ENCODE measurements around the gene NKAIN2. TPM values are rescaled to one million over a fixed set of nuclear protein-coding genes. Genes with fewer than 3 reads are reported as not detected.

The NKAIN2 gene
- total and polyA plus RNA-seq, 9 of the 15 experiments (the other 6 are each of a cell fraction or from before 2014, with no cell fraction given): not detected

DNA sequence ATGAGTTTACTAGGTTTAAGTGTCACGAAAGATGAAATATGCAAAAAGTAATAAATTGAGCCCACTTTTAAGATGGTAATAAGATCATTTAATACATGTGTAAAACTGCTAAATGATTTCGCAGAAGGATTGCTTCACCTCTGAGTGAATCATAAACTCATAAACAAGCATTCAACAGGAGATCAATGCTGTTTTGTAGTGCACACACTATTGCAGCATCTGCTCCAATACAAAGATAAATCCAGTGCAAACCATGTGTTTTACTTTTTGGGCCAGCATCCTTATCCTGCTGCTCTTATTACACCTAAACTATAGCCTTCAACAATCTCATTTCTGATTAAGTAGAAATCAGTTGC, 400.1 kb downstream of the NKAIN2 start:
- Histone ChIP-seq H3K4me3 (no peak overlapping the region), H3K36me3 (ENCODE audit: control insufficient read depth, insufficient read depth, low read length) (no peaks in the 10 kb centered on the region), H3K79me2 (ENCODE audit: control insufficient read depth, insufficient read depth, low read length) (no peaks in the 10 kb centered on the region), H3K9me3 (replicated peaks; ENCODE audit: control insufficient read depth, insufficient read depth, low read depth, low read length) (no peaks in the 10 kb centered on the region), H3K9ac (ENCODE audit: insufficient read depth in 1 of 2, low read depth in 2 of 2, low read length in 2 of 2) (no peak overlapping the region), H3K4me2 (ENCODE audit: insufficient read depth, low read length) (no peak overlapping the region), H3K9me1 (ENCODE audit: control insufficient read depth, insufficient read depth, low read length) (no peaks in the 10 kb centered on the region), H3K27me3 (ENCODE audit: control insufficient read depth in 2 of 2, insufficient read depth in 2 of 2, low read length in 2 of 2) (no peaks in the 10 kb centered on the region), H3K27ac (ENCODE audit: extremely low read depth, low read depth, low read length) (no peak overlapping the region), H3K4me1 (replicated peaks in 1 of 2; ENCODE audit: control insufficient read depth in 2 of 2, insufficient read depth in 2 of 2, low read length in 2 of 2) (no peaks in the 10 kb centered on the region), H4K20me1 (replicated peaks; ENCODE audit: control insufficient read depth, insufficient read depth, low read length) (no peaks in the 10 kb centered on the region), H2AFZ (ENCODE audit: low read depth, low read length) (no peak overlapping the region)
- ChIA-PET POLR2A (no interaction called here), CTCF (ENCODE audit: low intra/inter-chr PET ratio) (no interaction called here)
- in situ Hi-C loops (cut with MboI): no loop called here
- no TSS peak for BruUV-seq (replicated peaks)
- FAIRE-seq: no peak
- no peak for ATAC-seq
- TF ChIP-seq, protein P1, sequence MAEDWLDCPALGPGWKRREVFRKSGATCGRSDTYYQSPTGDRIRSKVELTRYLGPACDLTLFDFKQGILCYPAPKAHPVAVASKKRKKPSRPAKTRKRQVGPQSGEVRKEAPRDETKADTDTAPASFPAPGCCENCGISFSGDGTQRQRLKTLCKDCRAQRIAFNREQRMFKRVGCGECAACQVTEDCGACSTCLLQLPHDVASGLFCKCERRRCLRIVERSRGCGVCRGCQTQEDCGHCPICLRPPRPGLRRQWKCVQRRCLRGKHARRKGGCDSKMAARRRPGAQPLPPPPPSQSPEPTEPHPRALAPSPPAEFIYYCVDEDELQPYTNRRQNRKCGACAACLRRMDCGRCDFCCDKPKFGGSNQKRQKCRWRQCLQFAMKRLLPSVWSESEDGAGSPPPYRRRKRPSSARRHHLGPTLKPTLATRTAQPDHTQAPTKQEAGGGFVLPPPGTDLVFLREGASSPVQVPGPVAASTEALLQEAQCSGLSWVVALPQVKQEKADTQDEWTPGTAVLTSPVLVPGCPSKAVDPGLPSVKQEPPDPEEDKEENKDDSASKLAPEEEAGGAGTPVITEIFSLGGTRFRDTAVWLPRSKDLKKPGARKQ (CRISPR knock-in tag; IDR thresholded peaks at IDR 0.05): no peak
- TF ChIP-seq, protein P2, sequence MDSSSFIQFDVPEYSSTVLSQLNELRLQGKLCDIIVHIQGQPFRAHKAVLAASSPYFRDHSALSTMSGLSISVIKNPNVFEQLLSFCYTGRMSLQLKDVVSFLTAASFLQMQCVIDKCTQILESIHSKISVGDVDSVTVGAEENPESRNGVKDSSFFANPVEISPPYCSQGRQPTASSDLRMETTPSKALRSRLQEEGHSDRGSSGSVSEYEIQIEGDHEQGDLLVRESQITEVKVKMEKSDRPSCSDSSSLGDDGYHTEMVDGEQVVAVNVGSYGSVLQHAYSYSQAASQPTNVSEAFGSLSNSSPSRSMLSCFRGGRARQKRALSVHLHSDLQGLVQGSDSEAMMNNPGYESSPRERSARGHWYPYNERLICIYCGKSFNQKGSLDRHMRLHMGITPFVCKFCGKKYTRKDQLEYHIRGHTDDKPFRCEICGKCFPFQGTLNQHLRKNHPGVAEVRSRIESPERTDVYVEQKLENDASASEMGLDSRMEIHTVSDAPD (CRISPR knock-in tag; IDR thresholded peaks at IDR 0.05): no peak
- TF ChIP-seq ZNF695 (CRISPR knock-in tag; IDR thresholded peaks at IDR 0.05) (no peak), POU5F1 (IDR thresholded peaks at IDR 0.05; ENCODE audit: borderline replicate concordance, low read depth, low read length, partially characterized antibody) (no peak)
- TF ChIP-seq, protein P3, sequence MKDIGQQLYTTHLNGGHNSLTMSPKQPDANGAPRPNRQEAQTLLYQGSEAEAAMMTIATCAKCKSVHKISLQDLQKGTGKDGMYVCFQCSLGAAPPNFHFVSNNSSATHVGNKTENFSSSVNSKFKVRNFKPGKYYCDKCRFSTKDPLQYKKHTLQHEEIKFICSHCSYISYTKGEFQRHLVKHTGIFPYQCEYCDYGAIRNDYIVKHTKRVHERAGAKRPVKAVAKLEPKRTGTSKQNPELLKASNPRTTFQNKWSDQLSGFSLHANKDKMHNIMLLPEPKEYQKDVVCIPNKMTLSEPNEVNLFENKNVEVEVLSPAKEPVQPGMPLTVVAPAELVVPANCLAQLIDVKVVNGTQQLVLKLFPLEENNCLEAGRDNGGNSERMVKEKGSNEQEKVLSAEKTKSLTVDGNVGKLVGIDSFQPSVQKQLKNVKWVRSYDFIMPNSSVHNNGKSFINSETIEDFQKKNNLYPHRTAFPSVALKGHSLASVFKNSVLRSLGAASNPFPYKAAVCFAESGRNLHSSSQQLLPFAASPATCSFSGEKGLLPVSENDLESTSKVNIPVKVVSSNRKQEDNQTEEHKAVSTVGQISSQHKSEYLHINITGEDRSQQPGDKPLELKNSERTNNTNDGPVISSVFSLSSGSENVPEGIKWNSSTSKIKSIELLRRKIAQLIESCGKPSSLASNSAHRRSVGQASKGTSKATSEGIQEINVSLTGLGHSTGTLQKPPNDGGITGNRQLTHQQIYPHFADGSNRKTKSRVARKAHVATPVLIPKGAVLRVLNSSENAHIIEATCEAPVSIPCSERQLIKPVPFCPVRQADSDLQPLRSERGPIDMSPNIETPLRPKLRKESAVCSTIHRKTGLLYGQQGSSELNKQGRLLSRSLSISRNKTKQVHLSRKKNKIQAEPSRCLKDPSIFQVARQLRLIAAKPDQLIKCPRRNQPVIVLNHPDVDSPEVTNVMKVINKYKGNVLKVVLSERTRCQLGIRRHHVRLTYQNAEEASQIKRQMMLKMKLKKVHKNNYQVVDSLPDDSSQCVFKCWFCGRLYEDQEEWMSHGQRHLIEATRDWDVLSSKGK (CRISPR knock-in tag; IDR thresholded peaks at IDR 0.05): no peak
- TF ChIP-seq, protein P4, sequence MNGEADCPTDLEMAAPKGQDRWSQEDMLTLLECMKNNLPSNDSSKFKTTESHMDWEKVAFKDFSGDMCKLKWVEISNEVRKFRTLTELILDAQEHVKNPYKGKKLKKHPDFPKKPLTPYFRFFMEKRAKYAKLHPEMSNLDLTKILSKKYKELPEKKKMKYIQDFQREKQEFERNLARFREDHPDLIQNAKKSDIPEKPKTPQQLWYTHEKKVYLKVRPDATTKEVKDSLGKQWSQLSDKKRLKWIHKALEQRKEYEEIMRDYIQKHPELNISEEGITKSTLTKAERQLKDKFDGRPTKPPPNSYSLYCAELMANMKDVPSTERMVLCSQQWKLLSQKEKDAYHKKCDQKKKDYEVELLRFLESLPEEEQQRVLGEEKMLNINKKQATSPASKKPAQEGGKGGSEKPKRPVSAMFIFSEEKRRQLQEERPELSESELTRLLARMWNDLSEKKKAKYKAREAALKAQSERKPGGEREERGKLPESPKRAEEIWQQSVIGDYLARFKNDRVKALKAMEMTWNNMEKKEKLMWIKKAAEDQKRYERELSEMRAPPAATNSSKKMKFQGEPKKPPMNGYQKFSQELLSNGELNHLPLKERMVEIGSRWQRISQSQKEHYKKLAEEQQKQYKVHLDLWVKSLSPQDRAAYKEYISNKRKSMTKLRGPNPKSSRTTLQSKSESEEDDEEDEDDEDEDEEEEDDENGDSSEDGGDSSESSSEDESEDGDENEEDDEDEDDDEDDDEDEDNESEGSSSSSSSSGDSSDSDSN (IDR thresholded peaks at IDR 0.05; ENCODE audit: borderline replicate concordance in 1 of 2, low read depth in 2 of 2, low read length in 2 of 2): no peak
- DNase-seq (ENCODE audit: extremely low read depth in 1 of 4, low spot score in 3 of 4): no peak
- intact Hi-C loops (cut with micrococcal nuclease): no loop called here
- WGBS (ENCODE audit: insufficient coverage, low coverage, missing lambda C conversion rate): 0% methylated on average over 2 of the region's 2 CpGs
